NCI-H1105 (cell line): ENCODE measurements around the gene RPH3AL.

Experiments used
- DNase-seq: peaks from one replicate; lab custom pipeline; 2025; lab: John Stamatoyannopoulos, UW

Gene RPH3AL, protein sequence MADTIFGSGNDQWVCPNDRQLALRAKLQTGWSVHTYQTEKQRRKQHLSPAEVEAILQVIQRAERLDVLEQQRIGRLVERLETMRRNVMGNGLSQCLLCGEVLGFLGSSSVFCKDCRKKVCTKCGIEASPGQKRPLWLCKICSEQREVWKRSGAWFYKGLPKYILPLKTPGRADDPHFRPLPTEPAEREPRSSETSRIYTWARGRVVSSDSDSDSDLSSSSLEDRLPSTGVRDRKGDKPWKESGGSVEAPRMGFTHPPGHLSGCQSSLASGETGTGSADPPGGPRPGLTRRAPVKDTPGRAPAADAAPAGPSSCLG

GRCh38 chr17:352421-353212 is at the start of gene RPH3AL:
Gene RPH3AL, minus strand, starts transcription at chr17:352807. Its CDS starts 25,264 bp downstream, at chr17:327543.
- no peak for DNase-seq

- DNase-seq, result no peak
Measured at GRCh38 chr17:400257-400656, 47.6 kb upstream of the RPH3AL start.

DNA sequence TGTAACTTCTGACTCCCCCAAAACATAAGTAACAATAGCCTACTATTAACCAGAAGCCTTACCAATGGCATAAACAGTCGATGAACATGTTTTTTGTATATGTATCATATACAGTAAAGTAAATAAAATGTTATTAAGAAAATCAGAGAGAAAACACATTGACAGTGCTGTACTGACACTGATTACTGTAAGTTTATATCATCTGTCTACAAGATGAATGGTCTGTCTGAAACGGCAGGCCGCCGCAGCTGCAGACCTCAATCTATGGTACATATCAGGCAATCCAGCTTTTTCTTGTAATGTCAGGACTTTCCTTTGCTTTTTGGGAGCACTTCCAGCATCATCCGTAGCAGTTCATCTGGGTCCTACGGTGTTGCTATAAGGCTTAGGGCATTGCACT is 44.2 kb upstream of the RPH3AL start:
- no peak for DNase-seq

DNA sequence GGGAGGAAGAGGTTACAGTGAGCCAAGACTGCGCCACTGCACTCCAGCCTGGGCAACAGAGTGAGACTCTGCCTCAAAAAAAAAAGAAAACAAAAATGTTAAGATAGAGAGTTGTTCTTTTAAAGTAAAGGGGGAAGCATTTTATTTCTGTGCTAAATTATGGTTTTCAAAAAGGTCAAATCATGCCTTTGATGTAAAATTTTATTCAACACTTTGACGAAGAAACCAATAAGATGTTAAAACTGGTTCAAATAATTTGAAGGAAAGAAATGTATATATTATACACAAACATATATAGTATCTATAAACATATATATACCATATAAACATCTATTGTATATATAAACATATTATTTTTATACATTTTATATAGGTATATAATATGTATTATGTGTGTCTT is 43.4 kb upstream of the RPH3AL start:
- no peak for DNase-seq

DNA sequence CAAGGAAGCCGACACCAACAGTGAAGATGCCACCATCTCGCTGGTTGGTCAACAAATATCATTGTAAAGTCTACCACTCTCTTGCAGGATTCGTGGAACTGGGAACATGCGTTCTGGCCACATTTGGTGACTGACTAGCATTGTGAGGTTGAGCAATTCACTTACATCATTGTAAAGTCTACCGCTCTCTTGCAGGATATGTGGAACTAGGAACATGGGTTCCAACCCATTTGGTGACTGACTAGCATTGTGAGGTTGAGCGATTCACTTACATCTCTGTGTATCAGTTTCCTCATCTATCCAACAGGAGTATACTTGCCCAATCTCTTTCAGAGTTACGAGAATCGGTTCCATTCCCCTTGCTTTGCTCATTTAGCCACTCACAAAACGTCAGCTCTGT is 42.6 kb upstream of the RPH3AL start:
- no peak for DNase-seq

- DNase-seq, result no peak
Measured at GRCh38 chr17:394718-395095, 42.1 kb upstream of the RPH3AL start.

DNA sequence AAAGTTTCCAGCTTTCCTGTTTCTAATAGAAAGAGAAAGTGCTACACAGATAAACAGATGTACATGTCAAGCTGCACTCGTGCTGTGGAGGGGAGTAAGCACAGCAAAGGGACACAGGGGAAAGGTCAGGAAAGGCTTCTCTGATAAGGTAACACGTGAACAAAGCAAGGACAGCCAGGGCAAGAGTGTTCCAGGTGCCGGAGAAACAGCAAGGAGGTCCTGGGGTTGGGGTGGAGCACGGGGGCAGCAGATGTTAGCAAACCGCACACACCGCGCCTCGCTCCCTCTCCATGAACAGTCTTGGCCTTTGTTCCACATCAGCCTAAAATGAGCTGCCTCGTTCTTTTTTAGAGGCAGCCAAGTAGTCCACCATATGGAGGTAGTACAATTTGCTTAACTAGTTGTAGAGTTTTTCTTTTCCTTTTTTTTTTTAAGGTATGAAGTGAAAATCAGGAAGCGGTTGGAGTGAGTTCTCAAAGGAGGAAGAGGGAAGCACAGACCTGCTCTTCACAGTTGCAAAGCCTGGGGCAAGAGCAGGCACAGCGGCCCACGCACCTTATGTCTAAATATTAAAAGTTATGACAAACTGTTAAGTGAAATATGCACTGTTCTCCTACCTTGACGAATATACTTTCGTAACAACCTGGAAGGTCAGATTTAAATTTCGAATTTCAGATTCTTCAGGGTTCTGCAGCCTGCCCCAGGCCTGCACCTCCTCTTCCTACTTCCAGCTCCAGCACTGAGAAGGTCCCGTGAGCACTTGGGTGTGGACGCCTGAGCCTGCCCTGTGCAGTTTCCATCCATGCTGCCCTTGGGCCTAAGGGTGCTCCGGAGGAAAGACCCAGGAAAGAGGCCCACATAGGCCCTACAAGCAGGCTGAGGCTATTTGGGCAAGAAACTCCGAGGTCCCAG is 41.5 kb upstream of the RPH3AL start:
- DNase-seq, result no peak

DNA sequence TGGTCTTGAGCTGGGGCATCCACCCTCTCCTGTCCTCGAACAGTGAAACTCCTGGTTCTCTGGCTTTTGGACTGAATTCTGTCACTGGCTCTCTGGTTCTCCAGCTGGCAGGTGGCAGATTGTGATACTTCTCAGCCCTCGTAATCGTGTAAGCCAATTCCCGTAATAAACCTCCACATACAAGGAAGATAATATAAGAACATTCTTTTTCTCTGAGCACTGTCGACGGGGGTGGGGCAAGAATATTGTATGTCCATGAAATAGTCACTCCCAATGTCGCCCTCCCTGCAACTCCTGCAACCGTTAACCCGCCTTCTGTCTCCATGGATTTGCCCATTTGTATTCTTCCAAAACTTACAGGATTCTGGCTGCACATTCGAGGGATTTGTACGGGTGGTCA is 39.2 kb upstream of the RPH3AL start:
- DNase-seq, result no peak

DNA sequence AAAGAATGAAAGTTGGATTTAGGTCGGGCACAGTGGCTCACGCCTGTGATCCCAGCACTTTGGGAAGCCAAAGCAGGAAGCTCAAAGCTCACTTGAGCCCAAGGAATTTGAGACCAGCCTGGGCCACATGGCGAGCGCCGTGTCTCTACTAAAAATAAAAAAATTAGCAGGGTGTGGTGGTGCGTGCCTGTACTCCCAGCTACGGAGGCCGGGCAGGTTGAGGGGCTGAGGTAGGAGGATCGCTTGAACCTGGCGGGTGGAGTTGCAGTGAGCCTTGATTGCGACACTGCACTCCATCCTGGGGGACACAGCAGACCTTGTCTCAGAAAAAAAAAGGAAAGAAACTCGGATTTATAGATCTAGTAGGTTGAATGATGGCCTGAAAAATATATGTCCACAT is 37.4 kb upstream of the RPH3AL start:
- no peak for DNase-seq

DNA sequence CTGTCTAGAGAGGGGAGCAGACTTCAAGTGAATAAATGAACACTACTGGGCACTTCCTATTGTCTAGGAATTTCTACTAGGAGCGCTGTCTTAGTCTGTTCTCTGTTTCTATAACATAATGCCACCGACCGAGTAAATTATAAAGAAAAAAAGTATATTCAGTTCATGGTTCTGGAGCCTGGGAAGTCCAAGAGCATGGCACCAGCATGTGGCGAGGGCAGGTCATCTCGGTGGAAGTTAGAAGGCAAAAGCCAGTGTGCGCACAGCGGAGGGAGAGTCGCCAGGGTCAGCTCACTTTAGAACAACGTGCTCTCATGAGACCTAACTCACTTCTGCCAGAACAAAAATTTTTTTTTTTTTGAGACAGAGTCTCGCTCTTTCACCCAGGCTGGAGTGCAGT is 35.5 kb upstream of the RPH3AL start:
- DNase-seq, result no peak

- DNase-seq, result no peak
Measured at GRCh38 chr17:386141-386876, 33.7 kb upstream of the RPH3AL start.

DNA sequence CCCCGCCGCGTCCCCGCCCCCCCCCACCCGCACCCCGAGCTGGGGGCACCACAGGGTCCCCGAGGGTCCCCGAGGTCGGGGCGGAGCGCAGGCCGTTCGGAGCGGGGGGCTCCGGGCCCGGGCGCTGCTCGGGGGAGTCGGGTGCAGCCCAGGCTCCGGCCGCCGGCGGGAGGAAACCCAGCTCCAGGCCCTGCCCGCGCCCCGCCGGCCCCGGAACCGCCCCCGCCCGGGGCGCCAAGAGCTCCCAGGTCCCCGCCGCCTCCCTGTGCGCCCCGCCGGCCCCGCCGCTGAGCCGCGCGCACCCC is 33.2 kb upstream of the RPH3AL start:
- no peak for DNase-seq

GRCh38 chr17:385178-385835 is 32.7 kb upstream of the RPH3AL start:
- DNase-seq, result no peak

GRCh38 chr17:384622-385177 is 32.1 kb upstream of the RPH3AL start:
- DNase-seq, result no peak

DNA sequence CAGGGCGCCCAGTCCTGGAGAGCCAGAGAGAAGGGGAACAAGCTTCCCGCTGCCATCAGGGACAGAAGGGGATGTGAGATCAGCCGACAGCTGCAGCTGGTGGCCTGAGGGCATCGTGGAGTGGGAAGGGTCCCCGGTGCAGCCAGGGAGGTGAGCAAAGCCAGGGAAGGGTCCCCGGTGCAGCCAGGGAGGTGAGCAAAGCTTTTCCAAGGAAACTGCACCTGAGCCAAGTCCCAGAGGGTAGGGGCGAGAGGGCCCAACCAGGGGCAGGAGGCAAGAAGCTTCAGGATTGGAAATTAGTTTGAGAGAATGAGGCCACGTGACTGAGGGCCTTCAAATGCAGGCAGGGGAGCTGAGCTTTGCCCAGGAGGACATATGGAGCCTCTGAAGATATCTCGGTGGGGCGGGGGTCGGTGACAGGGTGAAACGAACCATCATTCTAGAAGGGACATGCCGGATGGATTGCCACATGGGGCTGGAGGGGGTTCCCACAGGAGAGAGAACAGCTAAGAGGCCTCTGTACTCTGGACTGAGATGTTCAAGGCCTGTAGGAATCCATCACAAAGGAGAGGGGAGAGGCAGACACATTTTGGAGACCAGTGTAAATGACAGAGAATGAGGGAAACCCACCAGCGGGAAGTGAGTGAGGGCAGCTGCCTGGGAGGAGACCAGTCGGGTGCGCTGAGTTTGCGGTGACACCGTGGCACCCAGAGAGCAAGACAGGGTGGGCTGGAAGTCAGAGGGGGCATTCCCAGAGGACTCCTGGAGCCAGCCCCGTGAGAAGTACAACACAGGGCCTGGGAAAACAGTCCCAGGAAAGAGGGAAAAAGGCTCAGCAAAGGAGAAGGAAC is 31.4 kb upstream of the RPH3AL start:
- DNase-seq, result no peak

- no peak for DNase-seq
Measured at GRCh38 chr17:382644-383533, 30.3 kb upstream of the RPH3AL start.

DNA sequence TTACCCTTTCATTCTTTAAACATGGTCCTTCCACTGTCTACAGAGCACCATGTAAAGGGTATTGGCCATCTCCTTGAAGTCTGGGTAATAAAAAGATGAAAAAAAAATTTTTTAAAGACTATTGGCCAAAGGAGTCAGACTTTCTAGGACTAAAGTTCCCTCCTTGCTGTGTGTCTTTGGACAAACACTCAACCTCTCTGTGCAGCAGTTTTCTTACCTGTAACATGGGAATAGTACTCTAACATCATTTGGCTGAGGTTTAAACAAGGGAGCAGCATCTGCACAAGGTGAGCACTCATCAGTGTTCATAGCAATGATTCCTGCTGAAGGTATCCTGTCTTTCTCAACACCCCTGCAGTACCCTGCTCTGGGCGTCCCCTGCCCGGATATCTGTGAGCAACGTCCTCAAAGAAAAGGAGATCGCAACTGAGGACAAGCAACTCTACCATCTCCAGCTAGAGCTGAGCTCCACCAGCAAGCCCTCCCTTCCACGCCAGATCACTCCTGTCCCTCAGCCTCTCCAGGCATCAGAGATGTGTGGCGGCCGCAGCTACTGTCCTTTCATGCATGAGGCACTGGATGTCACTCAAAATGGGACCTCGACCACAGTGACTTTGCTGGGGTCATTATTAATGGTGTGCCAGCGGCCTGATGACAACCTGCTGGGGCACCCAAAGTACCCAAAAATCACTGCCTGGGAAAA is 29.5 kb upstream of the RPH3AL start:
- no peak for DNase-seq

- DNase-seq, result no peak
Measured at GRCh38 chr17:381516-381915, 28.9 kb upstream of the RPH3AL start.
